IPS-15b (cell line): Measurements from ENCODE around the gene PAM.

ENCODE experiments used
- H3K27me3 ChIP-seq: one replicate; pipeline ENCODE4 v1.6.1; 2013; ENCODE audit warnings: low read length; ENCODE audit not compliant: control insufficient read depth, insufficient read depth
- H3K36me3 ChIP-seq: one replicate; pipeline ENCODE4 v1.6.1; 2013; ENCODE audit warnings: low read length; ENCODE audit not compliant: control insufficient read depth, insufficient read depth
- H3K4me1 ChIP-seq: one replicate; pipeline ENCODE4 v1.6.1; 2013; ENCODE audit warnings: mild to moderate bottlenecking, low read length; ENCODE audit not compliant: control insufficient read depth, insufficient read depth
- H3K4me3 ChIP-seq: one replicate; pipeline ENCODE4 v1.5.1; 2013; ENCODE audit warnings: low read depth, low read length
- H3K9ac ChIP-seq: one replicate; pipeline ENCODE4 v1.6.1; 2013; ENCODE audit warnings: low read depth, mild to moderate bottlenecking, low read length
- H3K9me3 ChIP-seq: one replicate; pipeline ENCODE4 v1.6.1; 2013; ENCODE audit warnings: mild to moderate bottlenecking, low read length; ENCODE audit not compliant: control insufficient read depth, insufficient read depth

Gene PAM

DNA sequence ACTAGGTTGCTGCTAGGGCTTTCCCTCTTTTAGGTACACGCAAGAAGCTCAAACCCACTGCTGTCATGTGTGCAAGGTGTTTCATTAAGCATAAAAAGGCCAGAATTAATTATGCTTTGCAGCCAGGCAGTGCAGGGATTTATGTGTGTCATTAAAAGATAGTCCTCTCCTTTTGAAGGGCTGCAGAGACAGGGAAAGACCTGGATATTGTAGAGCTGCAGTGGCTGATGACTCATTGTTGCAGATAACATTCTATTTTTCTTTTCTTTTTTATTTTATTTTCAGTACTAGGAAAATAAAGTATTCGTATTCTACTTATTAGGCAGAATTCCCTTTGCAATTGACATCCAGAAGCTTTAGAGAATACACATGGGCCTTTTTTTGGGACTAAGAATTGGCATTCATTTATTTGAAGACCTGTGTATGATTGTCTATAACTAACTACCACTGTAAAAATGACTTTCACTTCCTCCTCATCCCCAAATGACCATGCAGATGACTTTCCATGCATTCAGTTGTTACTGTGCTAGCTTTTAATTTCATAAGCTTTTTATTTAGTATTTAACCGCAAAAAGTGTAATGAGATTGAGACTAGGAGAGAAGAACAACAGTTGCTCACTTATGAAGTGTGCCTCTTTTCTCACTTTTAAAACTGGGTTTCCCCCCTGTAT is 113.0 kb downstream of the PAM start:
- Histone ChIP-seq H3K9me3 (no peaks in the 10 kb centered on the region), H3K36me3 (no peaks in the 10 kb centered on the region), H3K27me3 (no peaks in the 10 kb centered on the region), H3K9ac (no peak overlapping the region), H3K4me1 (peaks cover 4% of the 10 kb centered on the region), H3K4me3 (no peak overlapping the region)

DNA sequence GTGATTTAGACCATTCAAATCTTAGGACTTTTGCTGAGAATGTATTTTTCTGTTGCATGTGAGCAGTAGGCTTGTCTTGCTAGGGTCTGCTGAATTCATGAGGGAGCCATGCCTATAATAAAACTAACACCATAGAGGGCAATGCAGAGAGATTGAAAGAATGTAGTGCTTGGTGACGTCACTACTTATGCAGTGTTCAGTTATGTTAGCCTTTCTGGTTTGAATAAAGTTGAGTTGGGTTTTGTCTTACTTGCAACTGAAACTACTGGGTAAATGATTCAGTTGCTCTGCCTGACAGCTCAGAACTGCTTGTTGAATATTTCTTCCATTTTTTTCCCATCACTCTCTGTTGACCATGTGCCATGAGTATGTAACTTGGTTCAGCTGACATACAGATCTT is 114.1 kb downstream of the PAM start:
- no peak overlapping the region for H3K9ac ChIP-seq
- no peaks in the 10 kb centered on the region for H3K36me3 ChIP-seq
- peaks cover 4% of the 10 kb centered on the region for H3K4me1 ChIP-seq
- no peaks in the 10 kb centered on the region for H3K9me3 ChIP-seq
- H3K4me3 ChIP-seq, result no peak overlapping the region
- no peaks in the 10 kb centered on the region for H3K27me3 ChIP-seq

DNA sequence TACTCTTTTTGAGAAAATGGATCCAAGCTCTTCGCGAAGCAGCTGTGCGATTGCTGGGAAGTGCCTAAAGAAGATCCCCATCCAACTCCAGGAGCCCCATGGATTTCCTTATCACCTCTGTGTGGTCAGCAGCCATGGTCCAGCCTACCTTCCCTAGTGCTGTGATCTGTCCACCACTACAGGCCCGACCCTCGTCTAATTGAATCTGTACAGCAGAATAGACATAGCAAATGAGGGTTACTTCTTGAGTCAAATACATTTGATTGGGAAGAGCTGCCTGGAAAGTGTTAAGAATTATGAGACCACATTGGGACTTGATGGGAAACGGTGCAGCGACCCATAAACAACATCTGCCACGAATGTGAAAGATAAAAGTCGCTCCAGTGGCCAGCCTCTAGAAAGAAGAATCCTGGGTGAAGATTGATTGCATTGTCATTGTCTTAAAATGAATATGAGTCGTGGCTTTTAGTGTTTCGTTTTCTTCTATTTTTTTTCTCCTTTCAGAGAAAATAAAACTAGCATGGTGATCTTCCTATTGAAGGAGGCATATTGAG is 118.4 kb downstream of the PAM start:
- Histone ChIP-seq H3K36me3 (no peaks in the 10 kb centered on the region), H3K4me3 (no peak overlapping the region), H3K4me1 (peaks cover 3% of the 10 kb centered on the region), H3K9ac (no peak overlapping the region), H3K27me3 (no peaks in the 10 kb centered on the region), H3K9me3 (no peaks in the 10 kb centered on the region)

GRCh38 chr5:102874054-102874453 is 118.9 kb downstream of the PAM start:
- no peaks in the 10 kb centered on the region for H3K27me3 ChIP-seq
- no peak overlapping the region for H3K9ac ChIP-seq
- peaks cover 3% of the 10 kb centered on the region for H3K4me1 ChIP-seq
- no peaks in the 10 kb centered on the region for H3K36me3 ChIP-seq
- H3K4me3 ChIP-seq, result no peak overlapping the region
- no peaks in the 10 kb centered on the region for H3K9me3 ChIP-seq

GRCh38 chr5:102875721-102876123 is 120.6 kb downstream of the PAM start:
- Histone ChIP-seq H3K36me3 (no peaks in the 10 kb centered on the region), H3K4me1 (peaks cover 3% of the 10 kb centered on the region), H3K27me3 (no peaks in the 10 kb centered on the region), H3K9me3 (no peaks in the 10 kb centered on the region), H3K4me3 (no peak overlapping the region), H3K9ac (no peak overlapping the region)

DNA sequence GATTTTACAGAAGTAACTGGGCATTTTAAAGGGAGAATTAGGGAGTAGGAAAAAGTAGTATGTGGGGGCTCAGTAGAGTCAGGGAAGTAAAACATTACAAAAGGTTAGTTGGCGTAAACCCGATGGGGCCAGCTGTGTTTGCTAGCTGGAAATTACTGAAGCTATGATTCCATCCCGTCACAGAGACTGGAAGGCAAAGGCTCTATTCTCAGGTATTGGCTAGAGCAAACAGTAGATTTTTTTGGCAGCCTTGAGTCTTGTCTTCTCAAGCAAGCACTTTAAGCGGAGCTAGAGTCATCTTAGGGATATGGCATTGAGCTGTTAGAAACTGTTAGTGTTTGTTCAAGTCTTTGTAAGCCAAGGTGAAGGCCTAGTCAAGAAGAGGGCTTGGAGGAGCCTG is 121.5 kb downstream of the PAM start:
- no peaks in the 10 kb centered on the region for H3K9me3 ChIP-seq
- H3K27me3 ChIP-seq, result no peaks in the 10 kb centered on the region
- H3K36me3 ChIP-seq, result no peaks in the 10 kb centered on the region
- no peak overlapping the region for H3K9ac ChIP-seq
- no peak overlapping the region for H3K4me3 ChIP-seq
- H3K4me1 ChIP-seq, result peaks cover 3% of the 10 kb centered on the region

DNA sequence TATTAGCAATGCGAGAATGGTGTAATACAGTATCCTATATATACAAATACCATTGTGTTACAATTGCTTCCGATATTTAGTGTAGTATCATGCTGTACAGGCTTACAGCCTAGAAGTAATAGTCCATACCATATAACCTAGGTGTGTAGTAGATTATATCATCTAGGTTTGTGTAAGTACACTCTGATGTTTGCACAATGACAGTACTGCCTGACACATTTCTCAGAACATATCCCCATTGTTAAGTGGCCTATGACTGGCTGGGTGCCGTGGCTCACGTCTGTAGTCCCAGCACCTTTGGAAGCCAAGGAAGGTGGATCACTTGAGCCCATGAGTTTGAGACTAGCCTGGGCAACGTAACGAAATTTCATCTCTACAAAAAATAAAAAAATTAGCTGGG is 124.6 kb downstream of the PAM start:
- Histone ChIP-seq H3K36me3 (no peaks in the 10 kb centered on the region), H3K4me3 (no peak overlapping the region), H3K9me3 (no peaks in the 10 kb centered on the region), H3K4me1 (peaks cover 3% of the 10 kb centered on the region), H3K9ac (no peak overlapping the region), H3K27me3 (no peaks in the 10 kb centered on the region)

GRCh38 chr5:102886586-102886985 is 131.5 kb downstream of the PAM start:
- H3K9ac ChIP-seq, result no peak overlapping the region
- H3K4me3 ChIP-seq, result no peak overlapping the region
- H3K36me3 ChIP-seq, result no peaks in the 10 kb centered on the region
- no peaks in the 10 kb centered on the region for H3K27me3 ChIP-seq
- no peaks in the 10 kb centered on the region for H3K4me1 ChIP-seq
- no peaks in the 10 kb centered on the region for H3K9me3 ChIP-seq

DNA sequence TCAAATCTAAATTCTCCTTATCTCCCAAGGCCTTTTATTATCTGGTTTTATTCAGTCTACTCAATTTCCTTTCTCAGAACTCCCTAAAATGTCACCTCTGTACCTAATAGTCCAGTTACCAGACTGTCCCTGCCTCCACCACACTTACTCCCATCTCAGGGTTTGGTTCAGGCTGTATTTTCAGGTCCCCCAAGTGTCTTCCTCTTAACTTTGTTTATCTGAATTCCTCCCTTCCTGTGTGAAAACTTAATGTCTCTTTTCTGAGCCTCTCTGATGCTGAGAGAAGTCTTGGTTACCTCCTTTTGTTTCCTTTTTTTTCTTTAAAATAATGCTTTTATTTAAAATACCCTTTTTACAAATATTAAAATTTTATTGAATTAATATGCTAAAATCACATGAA is 133.4 kb downstream of the PAM start:
- H3K27me3 ChIP-seq, result no peaks in the 10 kb centered on the region
- H3K4me1 ChIP-seq, result no peaks in the 10 kb centered on the region
- no peak overlapping the region for H3K9ac ChIP-seq
- H3K36me3 ChIP-seq, result no peaks in the 10 kb centered on the region
- H3K4me3 ChIP-seq, result no peak overlapping the region
- no peaks in the 10 kb centered on the region for H3K9me3 ChIP-seq

DNA sequence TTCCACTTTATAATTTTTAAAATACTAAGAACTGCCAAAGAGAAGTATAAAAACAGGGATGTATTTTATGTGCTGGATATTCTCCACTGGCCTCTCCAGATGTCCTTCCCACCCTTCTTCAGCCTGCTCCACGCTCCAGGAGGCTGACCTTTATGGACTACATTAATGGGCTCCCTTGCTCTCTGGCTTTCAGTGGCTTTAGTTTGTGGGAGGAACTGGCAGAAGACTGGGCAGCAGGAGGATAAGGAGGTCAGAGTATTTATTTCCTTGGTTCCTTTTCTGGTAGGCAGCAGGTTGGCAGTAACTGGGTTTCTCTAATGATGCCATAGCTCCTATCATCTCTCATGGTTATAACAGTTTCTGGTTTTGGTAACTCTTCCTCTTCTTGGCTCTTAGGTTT is 133.9 kb downstream of the PAM start:
- Histone ChIP-seq H3K9me3 (no peaks in the 10 kb centered on the region), H3K27me3 (no peaks in the 10 kb centered on the region), H3K4me1 (no peaks in the 10 kb centered on the region), H3K4me3 (no peak overlapping the region), H3K9ac (no peak overlapping the region), H3K36me3 (no peaks in the 10 kb centered on the region)

DNA sequence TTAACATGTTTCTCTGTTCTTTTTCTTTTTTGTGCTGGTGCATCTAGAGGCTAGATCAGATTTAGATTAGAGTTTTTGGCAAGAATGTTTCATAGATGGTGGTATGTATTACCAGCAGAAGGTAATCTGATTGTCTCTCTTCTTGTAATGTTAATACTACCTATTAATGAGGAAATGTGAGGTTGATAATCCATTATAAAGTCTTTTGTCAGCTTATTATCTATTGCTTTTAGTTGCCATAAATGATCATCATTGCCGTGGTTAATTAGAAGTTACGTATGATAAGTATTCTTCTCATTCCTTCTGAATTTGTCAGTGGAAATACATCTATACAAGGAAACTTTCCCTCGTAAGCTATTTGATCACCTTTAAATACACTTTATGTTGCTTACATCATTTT is 135.0 kb downstream of the PAM start:
- no peaks in the 10 kb centered on the region for H3K27me3 ChIP-seq
- no peak overlapping the region for H3K9ac ChIP-seq
- H3K4me3 ChIP-seq, result no peak overlapping the region
- no peaks in the 10 kb centered on the region for H3K36me3 ChIP-seq
- H3K9me3 ChIP-seq, result no peaks in the 10 kb centered on the region
- H3K4me1 ChIP-seq, result no peaks in the 10 kb centered on the region

- Histone ChIP-seq H3K36me3 (no peaks in the 10 kb centered on the region), H3K4me3 (no peak overlapping the region), H3K9ac (no peak overlapping the region), H3K4me1 (no peaks in the 10 kb centered on the region), H3K27me3 (no peaks in the 10 kb centered on the region), H3K9me3 (no peaks in the 10 kb centered on the region)
These were observed 136.1 kb downstream of the PAM start for GRCh38 chr5:102891175-102891574.
